Ishikawa (cell line): ENCODE data around the gene FOXJ3.

Experiments
- CREB1 ChIP-seq: IDR thresholded peaks from 2 replicates; pipeline ENCODE4 v1.6.1; 2012; ENCODE audit warnings: low read depth
- EGR1 ChIP-seq: IDR thresholded peaks from 2 replicates; pipeline ENCODE4 v1.6.1; 2012
- EP300 ChIP-seq: IDR thresholded peaks from 2 replicates; pipeline ENCODE4 v1.6.1; 2012; ENCODE audit warnings: borderline replicate concordance
- RAD21 ChIP-seq: IDR thresholded peaks from 2 replicates; pipeline ENCODE4 v1.6.1; 2012; ENCODE audit warnings: low read depth
- TAF1 ChIP-seq: IDR thresholded peaks from 2 replicates; pipeline ENCODE4 v1.6.1; 2012; ENCODE audit warnings: low read depth, mild to moderate bottlenecking
- TEAD4 ChIP-seq: IDR thresholded peaks from 2 replicates; pipeline ENCODE4 v1.6.1; 2012
- YY1 ChIP-seq: IDR thresholded peaks from 2 replicates; pipeline ENCODE4 v1.6.1; 2012; ENCODE audit warnings: low read depth
- ZBTB7A ChIP-seq: IDR thresholded peaks from 2 replicates; pipeline ENCODE4 v1.6.1; 2012; ENCODE audit warnings: low read depth
- TF ChIP-seq, protein P1 (sequence below): IDR thresholded peaks from 2 replicates; pipeline ENCODE4 v1.6.1; 2012
- TF ChIP-seq, protein P2 (sequence below): IDR thresholded peaks from 2 replicates; pipeline ENCODE4 v1.6.1; 2012; ENCODE audit warnings: low read depth, mild to moderate bottlenecking
- TF ChIP-seq, protein P3 (sequence below): IDR thresholded peaks from 2 replicates; pipeline ENCODE4 v1.6.1; 2012

DNA sequence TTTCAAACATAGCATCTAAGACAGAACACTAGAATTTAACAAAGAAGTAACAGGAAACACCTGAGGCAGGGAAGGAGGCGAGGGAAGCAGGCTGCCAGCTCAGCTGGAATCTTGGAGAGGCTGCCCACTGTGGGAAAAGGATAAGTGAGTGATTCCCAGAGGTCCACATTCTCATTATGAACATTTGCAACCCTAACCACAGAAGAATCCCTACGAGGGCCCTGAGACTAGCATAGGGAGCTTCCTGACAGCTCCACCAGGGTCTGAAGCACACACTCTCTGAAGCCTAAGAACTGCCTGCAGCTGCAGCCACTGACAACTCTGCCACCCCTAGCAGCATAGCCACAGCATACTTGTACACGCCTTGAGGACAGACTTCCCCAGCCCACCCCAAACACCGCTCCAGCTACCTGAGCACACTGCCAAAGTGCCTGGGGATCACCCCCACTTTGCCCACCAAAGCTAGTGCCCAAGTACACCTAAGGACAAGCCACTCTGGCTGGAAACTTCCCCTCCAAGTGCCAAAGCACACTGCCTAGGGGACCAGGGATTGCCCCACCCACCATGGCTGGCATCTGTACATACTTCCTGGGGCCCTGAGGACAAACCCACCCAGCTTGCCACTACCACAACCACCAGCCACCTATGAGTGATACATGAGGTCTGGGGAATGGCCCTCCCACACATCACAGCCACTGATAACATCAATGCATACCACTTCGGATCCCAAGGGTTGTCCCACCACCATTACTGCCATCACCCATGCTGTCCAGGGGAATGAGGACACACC is 93.9 kb downstream of the FOXJ3 start:
- no peak for TF ChIP-seq EGR1
- TF ChIP-seq, protein P1, sequence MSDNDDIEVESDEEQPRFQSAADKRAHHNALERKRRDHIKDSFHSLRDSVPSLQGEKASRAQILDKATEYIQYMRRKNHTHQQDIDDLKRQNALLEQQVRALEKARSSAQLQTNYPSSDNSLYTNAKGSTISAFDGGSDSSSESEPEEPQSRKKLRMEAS: no peak
- TF ChIP-seq, protein P2, sequence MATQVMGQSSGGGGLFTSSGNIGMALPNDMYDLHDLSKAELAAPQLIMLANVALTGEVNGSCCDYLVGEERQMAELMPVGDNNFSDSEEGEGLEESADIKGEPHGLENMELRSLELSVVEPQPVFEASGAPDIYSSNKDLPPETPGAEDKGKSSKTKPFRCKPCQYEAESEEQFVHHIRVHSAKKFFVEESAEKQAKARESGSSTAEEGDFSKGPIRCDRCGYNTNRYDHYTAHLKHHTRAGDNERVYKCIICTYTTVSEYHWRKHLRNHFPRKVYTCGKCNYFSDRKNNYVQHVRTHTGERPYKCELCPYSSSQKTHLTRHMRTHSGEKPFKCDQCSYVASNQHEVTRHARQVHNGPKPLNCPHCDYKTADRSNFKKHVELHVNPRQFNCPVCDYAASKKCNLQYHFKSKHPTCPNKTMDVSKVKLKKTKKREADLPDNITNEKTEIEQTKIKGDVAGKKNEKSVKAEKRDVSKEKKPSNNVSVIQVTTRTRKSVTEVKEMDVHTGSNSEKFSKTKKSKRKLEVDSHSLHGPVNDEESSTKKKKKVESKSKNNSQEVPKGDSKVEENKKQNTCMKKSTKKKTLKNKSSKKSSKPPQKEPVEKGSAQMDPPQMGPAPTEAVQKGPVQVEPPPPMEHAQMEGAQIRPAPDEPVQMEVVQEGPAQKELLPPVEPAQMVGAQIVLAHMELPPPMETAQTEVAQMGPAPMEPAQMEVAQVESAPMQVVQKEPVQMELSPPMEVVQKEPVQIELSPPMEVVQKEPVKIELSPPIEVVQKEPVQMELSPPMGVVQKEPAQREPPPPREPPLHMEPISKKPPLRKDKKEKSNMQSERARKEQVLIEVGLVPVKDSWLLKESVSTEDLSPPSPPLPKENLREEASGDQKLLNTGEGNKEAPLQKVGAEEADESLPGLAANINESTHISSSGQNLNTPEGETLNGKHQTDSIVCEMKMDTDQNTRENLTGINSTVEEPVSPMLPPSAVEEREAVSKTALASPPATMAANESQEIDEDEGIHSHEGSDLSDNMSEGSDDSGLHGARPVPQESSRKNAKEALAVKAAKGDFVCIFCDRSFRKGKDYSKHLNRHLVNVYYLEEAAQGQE: no peak
- TF ChIP-seq CREB1: no peak
- no peak for TF ChIP-seq ZBTB7A
- no peak for TF ChIP-seq EP300
- TF ChIP-seq YY1: no peak
- TF ChIP-seq, protein P3, sequence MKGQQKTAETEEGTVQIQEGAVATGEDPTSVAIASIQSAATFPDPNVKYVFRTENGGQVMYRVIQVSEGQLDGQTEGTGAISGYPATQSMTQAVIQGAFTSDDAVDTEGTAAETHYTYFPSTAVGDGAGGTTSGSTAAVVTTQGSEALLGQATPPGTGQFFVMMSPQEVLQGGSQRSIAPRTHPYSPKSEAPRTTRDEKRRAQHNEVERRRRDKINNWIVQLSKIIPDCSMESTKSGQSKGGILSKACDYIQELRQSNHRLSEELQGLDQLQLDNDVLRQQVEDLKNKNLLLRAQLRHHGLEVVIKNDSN: no peak
- TF ChIP-seq TAF1: no peak
- no peak for TF ChIP-seq RAD21
- no peak for TF ChIP-seq TEAD4
